GM23338 (cell line): ENCODE results near the gene ATG4B. TPM values are rescaled to one million over a fixed set of nuclear protein-coding genes. Genes with fewer than 3 reads are reported as not detected.

ENCODE experiments used
- ATAC-seq: fragments of 200-7000 bp; cut with Tn5 transposase; 3 replicates; pipeline ENCODE4 v1.9.1; 2020
- DNase-seq: peaks from one replicate; pipeline ENCODE4 v3.0.0-alpha.2; 2015; ENCODE audit warnings: low spot score
- H2AFZ ChIP-seq: fragments of 200-600 bp; sonication (generic); 2 replicates; pipeline ENCODE4 v1.8.0; 2016; ENCODE audit warnings: antibody characterized with exemption, mild to moderate bottlenecking, moderate library complexity
- H3F3A ChIP-seq: fragments of 200-600 bp; sonication (generic); replicated peaks from 2 replicates; pipeline ENCODE4 v1.8.0; 2017; ENCODE audit warnings: antibody characterized with exemption, mixed run types, low read depth
- H3K27ac ChIP-seq: fragments of 200-600 bp; sonication (generic); 2 replicates; pipeline ENCODE4 v1.6.1; 2016; ENCODE audit warnings: low read depth
- H3K27me3 ChIP-seq: fragments of 200-600 bp; sonication (generic); 2 replicates; pipeline ENCODE4 v1.8.0; 2016; ENCODE audit warnings: mild to moderate bottlenecking, mixed run types, moderate library complexity; ENCODE audit not compliant: insufficient read depth
- H3K36me3 ChIP-seq: fragments of 200-600 bp; sonication (generic); 2 replicates; pipeline ENCODE4 v1.8.0; 2016; ENCODE audit warnings: mild to moderate bottlenecking; ENCODE audit not compliant: insufficient read depth
- H3K4me1 ChIP-seq: fragments of 200-600 bp; sonication (generic); 2 replicates; pipeline ENCODE4 v1.8.0; 2016; ENCODE audit warnings: mild to moderate bottlenecking, moderate library complexity; ENCODE audit not compliant: insufficient read depth
- H3K4me2 ChIP-seq: fragments of 200-600 bp; sonication (generic); 2 replicates; pipeline ENCODE4 v1.7.1; 2017; ENCODE audit warnings: mixed run types
- H3K4me3 ChIP-seq: fragments of 200-600 bp; sonication (generic); 2 replicates; pipeline ENCODE4 v1.6.1; 2016; ENCODE audit warnings: mixed run types
- H3K79me2 ChIP-seq: fragments of 200-600 bp; sonication (generic); replicated peaks from 2 replicates; pipeline ENCODE4 v1.8.0; 2017; ENCODE audit warnings: mild to moderate bottlenecking; ENCODE audit not compliant: insufficient read depth
- H3K9me2 ChIP-seq: fragments of 200-600 bp; sonication (generic); 2 replicates; pipeline ENCODE4 v1.8.0; 2017; ENCODE audit not compliant: insufficient read depth
- H4K20me1 ChIP-seq: fragments of 200-600 bp; sonication (generic); replicated peaks from 2 replicates; pipeline ENCODE4 v1.8.0; 2017; ENCODE audit warnings: mild to moderate bottlenecking; ENCODE audit not compliant: insufficient read depth
- H3K27ac Mint-ChIP-seq: 2 replicates; pipeline ENCODE4 v1.8.0; 2020; ENCODE audit warnings: inconsistent platforms, mild to moderate bottlenecking, moderate library complexity, mixed read lengths
- H3K27me3 Mint-ChIP-seq: 3 replicates; pipeline ENCODE4 v1.8.0; 2022; ENCODE audit warnings: low read depth, mild to moderate bottlenecking, moderate library complexity, mixed read lengths, inconsistent platforms; ENCODE audit not compliant: insufficient read depth, poor library complexity
- H3K36me3 Mint-ChIP-seq: 3 replicates; pipeline ENCODE4 v1.8.0; 2021; ENCODE audit warnings: low read depth, mild to moderate bottlenecking, inconsistent platforms, moderate library complexity, mixed read lengths
- H3K4me1 Mint-ChIP-seq: 3 replicates; pipeline ENCODE4 v1.8.0; 2020; ENCODE audit warnings: mild to moderate bottlenecking, inconsistent platforms, mixed read lengths
- H3K4me3 Mint-ChIP-seq: 3 replicates; pipeline ENCODE4 v1.8.0; 2021; ENCODE audit warnings: moderate library complexity, mild to moderate bottlenecking, inconsistent platforms, mixed read lengths
- H3K9me3 Mint-ChIP-seq: 3 replicates; pipeline ENCODE4 v1.8.0; 2020; ENCODE audit warnings: moderate library complexity, mild to moderate bottlenecking, inconsistent platforms, mixed read lengths
- CREB1 ChIP-seq: fragments of 250-450 bp; sonication (Bioruptor Pico); IDR thresholded peaks from 2 replicates; pipeline ENCODE4 v1.5.0; 2020; ENCODE audit warnings: low read depth, mild to moderate bottlenecking, moderate library complexity
- CTCF ChIP-seq, 2 experiments: fragments of 200-600 bp in 1 of 2; sonication (generic) in 1 of 2; conservative IDR thresholded peaks; 2 replicates each; pipeline versions ENCODE4 v1.5.1 to v1.6.1; 2016 to 2017; ENCODE audit warnings: antibody characterized with exemption in 2 of 2, low read depth in 2 of 2, mild to moderate bottlenecking in 2 of 2, moderate library complexity in 1 of 2
- ETS1 ChIP-seq: IDR thresholded peaks from 2 replicates; pipeline ENCODE4 v1.6.1; 2016; ENCODE audit warnings: antibody characterized with exemption
- EZH2 ChIP-seq: fragments of 200-600 bp; sonication (generic); IDR thresholded peaks from one replicate; pipeline ENCODE4 v1.8.0; 2017; ENCODE audit warnings: antibody characterized with exemption, mild to moderate bottlenecking, low read depth; ENCODE audit not compliant: unreplicated experiment
- EZH2phosphoT487 ChIP-seq: fragments of 200-600 bp; sonication (generic); IDR thresholded peaks from one replicate; pipeline ENCODE4 v1.8.1; 2018; ENCODE audit warnings: antibody characterized with exemption; ENCODE audit not compliant: unreplicated experiment
- JUNB ChIP-seq: IDR thresholded peaks from one replicate; pipeline ENCODE4 v1.6.1; 2016; ENCODE audit warnings: antibody characterized with exemption; ENCODE audit not compliant: unreplicated experiment
- NANOG ChIP-seq: IDR thresholded peaks from 2 replicates; pipeline ENCODE4 v1.6.1; 2016; ENCODE audit warnings: antibody characterized with exemption, borderline replicate concordance
- POLR2AphosphoS5 ChIP-seq: IDR thresholded peaks from 2 replicates; pipeline ENCODE4 v1.6.1; 2016; ENCODE audit warnings: antibody characterized with exemption, low read depth
- REST ChIP-seq: IDR thresholded peaks from one replicate; pipeline ENCODE4 v1.6.1; 2018; ENCODE audit warnings: antibody characterized with exemption; ENCODE audit not compliant: unreplicated experiment
- STAT1 ChIP-seq: IDR thresholded peaks from one replicate; pipeline ENCODE4 v1.6.1; 2016; ENCODE audit warnings: antibody characterized with exemption; ENCODE audit not compliant: unreplicated experiment
- ZNF114 ChIP-seq: fragments of 250-450 bp; sonication (Bioruptor Pico); IDR thresholded peaks from 2 replicates; pipeline ENCODE4 v1.5.0; 2020; ENCODE audit warnings: mild to moderate bottlenecking, moderate library complexity
- ZNF331 ChIP-seq: fragments of 250-450 bp; sonication (Bioruptor Pico); IDR thresholded peaks from 2 replicates; pipeline ENCODE4 v1.5.0; 2020; ENCODE audit warnings: low read depth, mild to moderate bottlenecking, moderate library complexity
- polyA plus RNA-seq: library from polyadenylated mRNA; unstranded; fragments of >200 nt; fragmentation: Nextera tagmentation; extraction: Ambion mirVana; gene quantifications from 2 replicates; pipeline ENCODE4 v1.2.1, GENCODE V29; 2016
- total RNA-seq: library from RNA; depleted of rRNA; stranded (reverse); fragments of >200 nt; shearing (Covaris generic); gene quantifications from 2 replicates; pipeline ENCODE4 v1.2.3, GENCODE V29; 2014
- TF ChIP-seq, protein P1 (sequence below): fragments of 250-450 bp; sonication (Bioruptor Pico); IDR thresholded peaks from 2 replicates; pipeline ENCODE4 v1.5.0; 2020; ENCODE audit warnings: mild to moderate bottlenecking, moderate library complexity

ATG4B gene
- total and polyA plus RNA-seq, 2 experiments from 2014 or later: 102 to 104 TPM

- TF ChIP-seq, protein P1, sequence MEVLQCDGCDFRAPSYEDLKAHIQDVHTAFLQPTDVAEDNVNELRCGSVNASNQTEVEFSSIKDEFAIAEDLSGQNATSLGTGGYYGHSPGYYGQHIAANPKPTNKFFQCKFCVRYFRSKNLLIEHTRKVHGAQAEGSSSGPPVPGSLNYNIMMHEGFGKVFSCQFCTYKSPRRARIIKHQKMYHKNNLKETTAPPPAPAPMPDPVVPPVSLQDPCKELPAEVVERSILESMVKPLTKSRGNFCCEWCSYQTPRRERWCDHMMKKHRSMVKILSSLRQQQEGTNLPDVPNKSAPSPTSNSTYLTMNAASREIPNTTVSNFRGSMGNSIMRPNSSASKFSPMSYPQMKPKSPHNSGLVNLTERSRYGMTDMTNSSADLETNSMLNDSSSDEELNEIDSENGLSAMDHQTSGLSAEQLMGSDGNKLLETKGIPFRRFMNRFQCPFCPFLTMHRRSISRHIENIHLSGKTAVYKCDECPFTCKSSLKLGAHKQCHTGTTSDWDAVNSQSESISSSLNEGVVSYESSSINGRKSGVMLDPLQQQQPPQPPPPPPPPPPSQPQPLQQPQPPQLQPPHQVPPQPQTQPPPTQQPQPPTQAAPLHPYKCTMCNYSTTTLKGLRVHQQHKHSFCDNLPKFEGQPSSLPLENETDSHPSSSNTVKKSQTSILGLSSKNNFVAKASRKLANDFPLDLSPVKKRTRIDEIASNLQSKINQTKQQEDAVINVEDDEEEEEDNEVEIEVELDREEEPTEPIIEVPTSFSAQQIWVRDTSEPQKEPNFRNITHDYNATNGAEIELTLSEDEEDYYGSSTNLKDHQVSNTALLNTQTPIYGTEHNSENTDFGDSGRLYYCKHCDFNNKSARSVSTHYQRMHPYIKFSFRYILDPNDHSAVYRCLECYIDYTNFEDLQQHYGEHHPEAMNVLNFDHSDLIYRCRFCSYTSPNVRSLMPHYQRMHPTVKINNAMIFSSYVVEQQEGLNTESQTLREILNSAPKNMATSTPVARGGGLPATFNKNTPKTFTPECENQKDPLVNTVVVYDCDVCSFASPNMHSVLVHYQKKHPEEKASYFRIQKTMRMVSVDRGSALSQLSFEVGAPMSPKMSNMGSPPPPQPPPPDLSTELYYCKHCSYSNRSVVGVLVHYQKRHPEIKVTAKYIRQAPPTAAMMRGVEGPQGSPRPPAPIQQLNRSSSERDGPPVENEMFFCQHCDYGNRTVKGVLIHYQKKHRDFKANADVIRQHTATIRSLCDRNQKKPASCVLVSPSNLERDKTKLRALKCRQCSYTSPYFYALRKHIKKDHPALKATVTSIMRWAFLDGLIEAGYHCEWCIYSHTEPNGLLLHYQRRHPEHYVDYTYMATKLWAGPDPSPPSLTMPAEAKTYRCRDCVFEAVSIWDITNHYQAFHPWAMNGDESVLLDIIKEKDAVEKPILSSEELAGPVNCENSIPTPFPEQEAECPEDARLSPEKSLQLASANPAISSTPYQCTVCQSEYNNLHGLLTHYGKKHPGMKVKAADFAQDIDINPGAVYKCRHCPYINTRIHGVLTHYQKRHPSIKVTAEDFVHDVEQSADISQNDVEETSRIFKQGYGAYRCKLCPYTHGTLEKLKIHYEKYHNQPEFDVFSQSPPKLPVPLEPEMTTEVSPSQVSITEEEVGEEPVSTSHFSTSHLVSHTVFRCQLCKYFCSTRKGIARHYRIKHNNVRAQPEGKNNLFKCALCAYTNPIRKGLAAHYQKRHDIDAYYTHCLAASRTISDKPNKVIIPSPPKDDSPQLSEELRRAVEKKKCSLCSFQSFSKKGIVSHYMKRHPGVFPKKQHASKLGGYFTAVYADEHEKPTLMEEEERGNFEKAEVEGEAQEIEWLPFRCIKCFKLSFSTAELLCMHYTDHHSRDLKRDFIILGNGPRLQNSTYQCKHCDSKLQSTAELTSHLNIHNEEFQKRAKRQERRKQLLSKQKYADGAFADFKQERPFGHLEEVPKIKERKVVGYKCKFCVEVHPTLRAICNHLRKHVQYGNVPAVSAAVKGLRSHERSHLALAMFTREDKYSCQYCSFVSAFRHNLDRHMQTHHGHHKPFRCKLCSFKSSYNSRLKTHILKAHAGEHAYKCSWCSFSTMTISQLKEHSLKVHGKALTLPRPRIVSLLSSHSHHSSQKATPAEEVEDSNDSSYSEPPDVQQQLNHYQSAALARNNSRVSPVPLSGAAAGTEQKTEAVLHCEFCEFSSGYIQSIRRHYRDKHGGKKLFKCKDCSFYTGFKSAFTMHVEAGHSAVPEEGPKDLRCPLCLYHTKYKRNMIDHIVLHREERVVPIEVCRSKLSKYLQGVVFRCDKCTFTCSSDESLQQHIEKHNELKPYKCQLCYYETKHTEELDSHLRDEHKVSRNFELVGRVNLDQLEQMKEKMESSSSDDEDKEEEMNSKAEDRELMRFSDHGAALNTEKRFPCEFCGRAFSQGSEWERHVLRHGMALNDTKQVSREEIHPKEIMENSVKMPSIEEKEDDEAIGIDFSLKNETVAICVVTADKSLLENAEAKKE: no peak
- TF ChIP-seq ZNF114 (CRISPR knock-in tag) (no peak), REST (no peak), JUNB (no peak), ZNF331 (CRISPR knock-in tag) (no peak), NANOG (no peak), POLR2AphosphoS5 (no peak), CTCF (conservative IDR thresholded peaks at IDR 0.05; ENCODE audit: low read depth in 2 of 2) (no peak), STAT1 (no peak), ETS1 (no peak), CREB1 (CRISPR knock-in tag) (no peak), EZH2phosphoT487 (no peak), EZH2 (no peak)
These were observed 15.8 kb downstream of the ATG4B start for GRCh38 chr2:241653210-241653750.

More at GRCh38 chr2:241653210-241653750, 15.8 kb downstream of the ATG4B start:
- Histone ChIP-seq H3K27ac (no peak overlapping the region), H3K27me3 (no peaks in the 10 kb centered on the region), H3K9me2 (no peaks in the 10 kb centered on the region), H4K20me1 (peaks cover 29% of the 10 kb centered on the region), H3K4me3 (no peak overlapping the region), H3K4me1 (peaks cover 19% of the 10 kb centered on the region), H3K36me3 (peaks cover 6% of the 10 kb centered on the region), H2AFZ (no peak overlapping the region), H3K4me2 (no peak overlapping the region), H3F3A (no peaks in the 10 kb centered on the region), H3K79me2 (peaks cover 45% of the 10 kb centered on the region)
- Mint-ChIP-seq H3K27ac (peak overlapping the region; percentile 65; the same call in 1 of the 2 replicates), H3K4me3 (no peak overlapping the region), H3K27me3 (peaks cover 5% of the 10 kb centered on the region), H3K36me3 (peaks cover 63% of the 10 kb centered on the region), H3K9me3 (no peaks in the 10 kb centered on the region; the same call in 2 of the 3 replicates), H3K4me1 (peaks cover 26% of the 10 kb centered on the region)
- DNase-seq (no peak), ATAC-seq (no peak)
